Vagina (tissue), 2 donors: ENCODE results near the gene PRKCI. TPM values are rescaled to one million over a fixed set of nuclear protein-coding genes. Genes with fewer than 3 reads are reported as not detected.

Experiments used
- DNase-seq, 2 donors: peaks; one replicate each; pipeline ENCODE4 v3.0.0-alpha.2; 2017; ENCODE audit errors: extremely low spot score in 2 of 2
- H3K27ac ChIP-seq: fragments of 200-600 bp; sonication (generic); one replicate; pipeline ENCODE4 v1.5.1; 2019
- H3K27me3 ChIP-seq: fragments of 200-600 bp; sonication (generic); one replicate; pipeline ENCODE4 v1.5.1; 2019
- H3K36me3 ChIP-seq, 2 donors: fragments of 200-600 bp; sonication (generic); one replicate each; pipeline ENCODE4 v1.5.1; 2017 to 2019
- H3K4me1 ChIP-seq: fragments of 200-600 bp; sonication (generic); one replicate; pipeline ENCODE4 v1.5.1; 2019
- H3K4me3 ChIP-seq, 2 donors: fragments of 200-600 bp; sonication (generic); 1 replicate in 1 of 2; 2 replicates in 1 of 2; pipeline ENCODE4 v1.5.1; 2016 to 2019
- H3K9me3 ChIP-seq: fragments of 200-600 bp; sonication (generic); one replicate; pipeline ENCODE4 v1.5.1; 2019
- CTCF ChIP-seq, 3 experiments: fragments of 450-650 bp in 2 of 3; fragments of 200-600 bp in 1 of 3; sonication (generic) in 1 of 3; IDR thresholded peaks; one replicate each; pipeline ENCODE4 v1.5.1; 2017 to 2019; ENCODE audit warnings: antibody characterized with exemption in 3 of 3, mild to moderate bottlenecking in 2 of 3, moderate library complexity in 2 of 3
- POLR2A ChIP-seq, 2 donors: fragments of 450-650 bp; IDR thresholded peaks; one replicate each; pipeline ENCODE4 v1.6.1; 2017; ENCODE audit warnings: antibody characterized with exemption in 2 of 2, mild to moderate bottlenecking in 2 of 2, moderate library complexity in 2 of 2
- POLR2AphosphoS5 ChIP-seq, 2 donors: sonication (generic); formaldehyde crosslinking; IDR thresholded peaks; one replicate each; pipeline ENCODE4 v1.9.0; 2017; ENCODE audit warnings: antibody characterized with exemption in 2 of 2, mild to moderate bottlenecking in 2 of 2, low read depth in 1 of 2; ENCODE audit not compliant: insufficient read depth in 1 of 2
- intact Hi-C: fragments of 100-400 bp; cut with DNase I; formaldehyde crosslinking; loops from one replicate; pipeline ENCODE4 v1.15.1; 2023
- total RNA-seq: library from RNA; depleted of rRNA; stranded (reverse); fragments of >200 nt; gene quantifications from one replicate; pipeline ENCODE4 v1.2.3, GENCODE V29; 2016

PRKCI gene
- total RNA-seq, 1 donor from 2014 or later: 33.9 TPM

- no peaks in the 10 kb centered on the region for H3K4me1 ChIP-seq
- no peak overlapping the region for H3K27ac ChIP-seq
- H3K36me3 ChIP-seq: no peaks in the 10 kb centered on the region
- H3K27me3 ChIP-seq: no peaks in the 10 kb centered on the region
- H3K9me3 ChIP-seq: no peaks in the 10 kb centered on the region
- intact Hi-C loops: loop anchor here (10.0 kb wide), 1 partner anchor 87 kb away; no protein-coding TSS in a partner anchor
- DNase-seq: no peak
- no peak overlapping the region for H3K4me3 ChIP-seq
- TF ChIP-seq POLR2AphosphoS5 (IDR thresholded peaks at IDR 0.05; ENCODE audit: insufficient read depth in 1 of 2, low read depth in 1 of 2) (no peak), POLR2A (IDR thresholded peaks at IDR 0.05) (no peak), CTCF (IDR thresholded peaks at IDR 0.05) (no peak)
Measured at GRCh38 chr3:170317954-170318353, 95.7 kb downstream of the PRKCI start.

GRCh38 chr3:170320461-170321121, 98.4 kb downstream of the PRKCI start:
- no peaks in the 10 kb centered on the region for H3K27me3 ChIP-seq
- H3K27ac ChIP-seq: no peak overlapping the region
- no peaks in the 10 kb centered on the region for H3K36me3 ChIP-seq
- intact Hi-C loops: no loop called here
- H3K4me1 ChIP-seq: no peaks in the 10 kb centered on the region
- TF ChIP-seq CTCF (IDR thresholded peaks at IDR 0.05) (no peak), POLR2AphosphoS5 (IDR thresholded peaks at IDR 0.05; ENCODE audit: insufficient read depth in 1 of 2, low read depth in 1 of 2) (no peak), POLR2A (IDR thresholded peaks at IDR 0.05) (no peak)
- H3K9me3 ChIP-seq: no peaks in the 10 kb centered on the region
- DNase-seq: no peak
- H3K4me3 ChIP-seq: no peak overlapping the region

GRCh38 chr3:170321321-170322034, 99.3 kb downstream of the PRKCI start:
- no peak for DNase-seq
- H3K27me3 ChIP-seq: no peaks in the 10 kb centered on the region
- H3K27ac ChIP-seq: no peak overlapping the region
- H3K4me3 ChIP-seq: no peak overlapping the region
- intact Hi-C loops: no loop called here
- no peaks in the 10 kb centered on the region for H3K4me1 ChIP-seq
- H3K9me3 ChIP-seq: no peaks in the 10 kb centered on the region
- TF ChIP-seq POLR2A (IDR thresholded peaks at IDR 0.05): no peak
- TF ChIP-seq CTCF (IDR thresholded peaks at IDR 0.05): no peak
- TF ChIP-seq POLR2AphosphoS5 (IDR thresholded peaks at IDR 0.05; ENCODE audit: insufficient read depth in 1 of 2, low read depth in 1 of 2): no peak
- no peaks in the 10 kb centered on the region for H3K36me3 ChIP-seq

GRCh38 chr3:170322566-170323269, 100.5 kb downstream of the PRKCI start:
- no peak overlapping the region for H3K27ac ChIP-seq
- intact Hi-C loops: no loop called here
- no peaks in the 10 kb centered on the region for H3K9me3 ChIP-seq
- H3K36me3 ChIP-seq: no peaks in the 10 kb centered on the region
- no peak for DNase-seq
- TF ChIP-seq POLR2A (IDR thresholded peaks at IDR 0.05) (no peak), POLR2AphosphoS5 (IDR thresholded peaks at IDR 0.05; ENCODE audit: insufficient read depth in 1 of 2, low read depth in 1 of 2) (no peak), CTCF (IDR thresholded peaks at IDR 0.05) (no peak)
- no peak overlapping the region for H3K4me3 ChIP-seq
- no peaks in the 10 kb centered on the region for H3K4me1 ChIP-seq
- H3K27me3 ChIP-seq: no peaks in the 10 kb centered on the region
